CD4-positive, alpha-beta memory T cell (primary cell): ENCODE results near the gene DDR2. TPM values are rescaled to one million over a fixed set of nuclear protein-coding genes. Genes with fewer than 3 reads are reported as not detected.
"Not testable (repeated sequence)": the region's sequence is repeated elsewhere in the genome, so short reads cannot be mapped to it uniquely, and the experiment has no call there.

ENCODE experiments used
- CTCF ChIA-PET: fragments of 350-600 bp; sonication (Branson Sonifier 250); formaldehyde crosslinking; loops from one replicate; lab custom pipeline; 2021; ENCODE audit warnings: inconsistent platforms; ENCODE audit not compliant: partially characterized antibody; lab: Charles Lee
- POLR2A ChIA-PET: fragments of 350-600 bp; sonication (Branson Sonifier 250); formaldehyde crosslinking; loops from one replicate; lab custom pipeline; 2021; ENCODE audit not compliant: partially characterized antibody; lab: Charles Lee
- DNase-seq, 5 donors: peaks; one replicate each; pipeline versions ENCODE4 v3.0.0 to v3.0.0-alpha.2; 2020 to 2022; ENCODE audit warnings: mixed read lengths in 1 of 5
- H3K27ac ChIP-seq: one replicate; pipeline ENCODE4 v1.7.0; 2013; ENCODE audit warnings: low read depth, low read length
- H3K27me3 ChIP-seq: 2 replicates; pipeline ENCODE4 v1.7.0; 2013; ENCODE audit warnings: mild to moderate bottlenecking, low read length, moderate library complexity; ENCODE audit not compliant: insufficient read depth
- H3K36me3 ChIP-seq: 2 replicates; pipeline ENCODE4 v1.7.0; 2013; ENCODE audit warnings: mild to moderate bottlenecking, low read length, moderate library complexity; ENCODE audit not compliant: insufficient read depth
- H3K4me1 ChIP-seq: 2 replicates; pipeline ENCODE4 v1.7.0; 2013; ENCODE audit warnings: mild to moderate bottlenecking, low read length, moderate library complexity; ENCODE audit not compliant: insufficient read depth
- H3K4me3 ChIP-seq, 2 donors: one replicate each; pipeline ENCODE4 v1.7.0; 2013; ENCODE audit warnings: low read length in 2 of 2, mild to moderate bottlenecking in 1 of 2
- H3K9me3 ChIP-seq, 2 donors: one replicate each; pipeline ENCODE4 v1.7.0; 2013; ENCODE audit warnings: low read length in 2 of 2, control low read depth in 1 of 2; ENCODE audit not compliant: control insufficient read depth in 1 of 2
- H3K27ac Mint-ChIP-seq, 7 donors: one replicate each; pipeline ENCODE4 v1.8.0; 2020 to 2021; ENCODE audit warnings: mixed read lengths in 7 of 7, mild to moderate bottlenecking in 6 of 7, inconsistent platforms in 3 of 7, moderate library complexity in 3 of 7
- H3K27me3 Mint-ChIP-seq, 2 donors: one replicate each; pipeline ENCODE4 v1.8.0; 2020 to 2021; ENCODE audit warnings: mixed read lengths in 2 of 2
- H3K36me3 Mint-ChIP-seq, 2 donors: one replicate each; pipeline ENCODE4 v1.8.0; 2020 to 2021; ENCODE audit warnings: mixed read lengths in 2 of 2, inconsistent platforms in 1 of 2, mild to moderate bottlenecking in 1 of 2
- H3K4me1 Mint-ChIP-seq, 4 donors: one replicate each; pipeline ENCODE4 v1.8.0; 2020 to 2021; ENCODE audit warnings: mixed read lengths in 4 of 4, mild to moderate bottlenecking in 1 of 4
- H3K4me3 Mint-ChIP-seq, 8 donors: one replicate each; pipeline ENCODE4 v1.8.0; 2020 to 2021; ENCODE audit warnings: mixed read lengths in 8 of 8, mild to moderate bottlenecking in 7 of 8, moderate library complexity in 6 of 8, inconsistent platforms in 3 of 8
- H3K9me3 Mint-ChIP-seq, 8 donors: one replicate each; pipeline ENCODE4 v1.8.0; 2020 to 2021; ENCODE audit warnings: mixed read lengths in 8 of 8, mild to moderate bottlenecking in 5 of 8, inconsistent platforms in 3 of 8, moderate library complexity in 1 of 8
- intact Hi-C: fragments of 100-400 bp; cut with micrococcal nuclease; formaldehyde crosslinking; loops from one replicate; pipeline ENCODE4 v1.15.1; 2023
- polyA plus RNA-seq, 2 donors: library from polyadenylated mRNA; unstranded; fragments of 300-500 nt; fragmentation: Illumina TruSeq; gene quantifications; one replicate each; pipeline ENCODE4 v1.2.3, GENCODE V29; 2021
- total RNA-seq, 2 experiments: library from RNA; stranded (reverse); gene quantifications; one replicate each; pipeline ENCODE4 v1.2.3, GENCODE V29; 2021

Gene DDR2
- total RNA-seq (under 1 TPM; 0.47 to 0.53 TPM), polyA plus RNA-seq (under 1 TPM in 1 of 2 donors, not detected in 1; 0.18 TPM)

GRCh38 chr1:162632217-162632666 is at the start of gene DDR2:
DDR2 (plus strand) TSS chr1:162632464; CDS start chr1:162719064, 86,600 bp downstream.
- ChIA-PET CTCF (interaction anchor here (1.0 to 1.3 kb wide), 2 partner anchors 8 to 9 kb away, joined by 3 read pairs; no protein-coding TSS in a partner anchor), POLR2A (no interaction called here)
- Mint-ChIP-seq H3K27ac (no peak within 1 kb of the TSS), H3K4me3 (no peak within 1 kb of the TSS), H3K27me3 (peaks cover 2 to 3% of the 10 kb centered on the region in 2 donors), H3K9me3 (no peaks in the 10 kb centered on the region), H3K36me3 (no peaks in the 10 kb centered on the region), H3K4me1 (no peaks in the 10 kb centered on the region)
- no peak within 1 kb of the TSS for H3K4me3 ChIP-seq
- intact Hi-C loops = no loop called here
- H3K36me3 ChIP-seq = no peaks in the 10 kb centered on the region
- no peaks in the 10 kb centered on the region for H3K9me3 ChIP-seq
- H3K27ac ChIP-seq = no peak within 1 kb of the TSS
- H3K27me3 ChIP-seq = no peaks in the 10 kb centered on the region
- no peak for DNase-seq
- H3K4me1 ChIP-seq = no peaks in the 10 kb centered on the region

- H3K27ac ChIP-seq, CTCF ChIA-PET, H3K9me3 Mint-ChIP-seq, H3K27me3 ChIP-seq, H3K36me3 ChIP-seq, H3K4me1 ChIP-seq, DNase-seq, H3K27ac Mint-ChIP-seq, H3K9me3 ChIP-seq, H3K4me3 ChIP-seq, POLR2A ChIA-PET, H3K27me3 Mint-ChIP-seq, H3K4me1 Mint-ChIP-seq, H3K4me3 Mint-ChIP-seq, intact Hi-C loops: not testable (repeated sequence)
- H3K36me3 Mint-ChIP-seq = peaks cover 36 to 49% of the 10 kb centered on the region in 2 donors
Observed at GRCh38 chr1:162582901-162583300, 49.4 kb upstream of the DDR2 start.

- H3K4me3 Mint-ChIP-seq, H3K4me1 Mint-ChIP-seq, H3K4me3 ChIP-seq, CTCF ChIA-PET, H3K9me3 Mint-ChIP-seq, H3K4me1 ChIP-seq, H3K27ac ChIP-seq, DNase-seq, H3K9me3 ChIP-seq, H3K27me3 ChIP-seq, H3K27ac Mint-ChIP-seq, intact Hi-C loops, H3K36me3 ChIP-seq, H3K27me3 Mint-ChIP-seq: not testable (repeated sequence)
- peaks cover 42 to 53% of the 10 kb centered on the region in 2 donors for H3K36me3 Mint-ChIP-seq
- POLR2A ChIA-PET = interaction anchor here (0.7 kb wide), 1 partner anchor 12 kb away, joined by 3 read pairs; no protein-coding TSS in a partner anchor
Observed at GRCh38 chr1:162585101-162585500, 47.2 kb upstream of the DDR2 start.

DNA sequence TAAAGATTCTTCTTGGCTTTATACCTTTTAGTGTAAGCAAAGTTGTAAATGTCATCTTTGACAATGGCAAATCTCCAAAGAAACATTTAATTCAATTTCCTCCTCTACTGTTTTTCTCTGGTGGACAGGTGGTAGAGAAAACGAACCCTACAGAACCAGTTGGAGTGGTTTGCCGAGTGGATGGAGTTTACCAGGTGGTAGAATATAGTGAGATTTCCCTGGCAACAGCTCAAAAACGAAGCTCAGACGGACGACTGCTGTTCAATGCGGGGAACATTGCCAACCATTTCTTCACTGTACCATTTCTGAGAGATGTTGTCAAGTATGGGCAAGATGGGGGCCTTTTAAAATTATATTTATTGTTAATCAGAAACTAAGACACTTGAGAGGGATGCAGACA is 44.9 kb upstream of the DDR2 start:
- Histone ChIP-seq H3K27me3 (no peaks in the 10 kb centered on the region), H3K9me3 (no peaks in the 10 kb centered on the region), H3K4me3 (no peak overlapping the region), H3K27ac (no peak overlapping the region), H3K36me3 (peaks cover 10% of the 10 kb centered on the region), H3K4me1 (no peaks in the 10 kb centered on the region)
- intact Hi-C loops = no loop called here
- Mint-ChIP-seq H3K4me1 (no peaks in the 10 kb centered on the region), H3K9me3 (no peaks in the 10 kb centered on the region), H3K27me3 (no peaks in the 10 kb centered on the region), H3K27ac (no peak overlapping the region), H3K4me3 (no peak overlapping the region), H3K36me3 (peaks cover 36 to 46% of the 10 kb centered on the region in 2 donors)
- DNase-seq = no peak
- CTCF ChIA-PET = no interaction called here
- POLR2A ChIA-PET = no interaction called here

- Histone ChIP-seq H3K4me1 (no peaks in the 10 kb centered on the region), H3K27ac (no peak overlapping the region), H3K36me3 (peaks cover 13% of the 10 kb centered on the region), H3K4me3 (no peak overlapping the region), H3K9me3 (no peaks in the 10 kb centered on the region), H3K27me3 (no peaks in the 10 kb centered on the region)
- no peaks in the 10 kb centered on the region for H3K4me1 Mint-ChIP-seq
- no peaks in the 10 kb centered on the region for H3K27me3 Mint-ChIP-seq
- no peak overlapping the region for H3K4me3 Mint-ChIP-seq
- peaks cover 40 to 49% of the 10 kb centered on the region in 2 donors for H3K36me3 Mint-ChIP-seq
- ChIA-PET CTCF (no interaction called here), POLR2A (no interaction called here)
- no peaks in the 10 kb centered on the region for H3K9me3 Mint-ChIP-seq
- no peak overlapping the region for H3K27ac Mint-ChIP-seq
- intact Hi-C loops = no loop called here
- DNase-seq = no peak
Observed at GRCh38 chr1:162587761-162588260, 44.5 kb upstream of the DDR2 start.

DNA sequence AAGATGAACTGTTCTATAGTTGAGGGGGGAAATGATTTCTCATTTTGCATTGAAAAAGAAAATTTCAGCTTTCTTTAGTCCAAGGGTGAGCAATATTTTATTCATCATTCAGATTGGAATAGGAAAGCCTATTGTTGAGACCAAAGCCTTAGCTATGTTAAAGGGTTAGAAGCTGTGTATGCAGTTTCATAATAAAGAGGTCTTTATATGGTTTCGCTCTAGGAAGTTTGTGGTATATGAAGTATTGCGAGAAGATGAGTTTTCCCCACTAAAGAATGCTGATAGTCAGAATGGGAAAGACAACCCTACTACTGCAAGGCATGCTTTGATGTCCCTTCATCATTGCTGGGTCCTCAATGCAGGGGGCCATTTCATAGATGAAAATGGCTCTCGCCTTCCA is 42.2 kb upstream of the DDR2 start:
- no peak for DNase-seq
- no peak overlapping the region for H3K27ac ChIP-seq
- no peaks in the 10 kb centered on the region for H3K27me3 ChIP-seq
- no peaks in the 10 kb centered on the region for H3K9me3 ChIP-seq
- H3K4me1 ChIP-seq = no peaks in the 10 kb centered on the region
- CTCF ChIA-PET = no interaction called here
- Mint-ChIP-seq H3K4me1 (no peaks in the 10 kb centered on the region), H3K27me3 (no peaks in the 10 kb centered on the region), H3K27ac (peak overlapping the region in 1 of 7 donors; percentile 8), H3K4me3 (no peak overlapping the region), H3K36me3 (peaks cover 47 to 50% of the 10 kb centered on the region in 2 donors), H3K9me3 (no peaks in the 10 kb centered on the region)
- POLR2A ChIA-PET = no interaction called here
- intact Hi-C loops = no loop called here
- peaks cover 16% of the 10 kb centered on the region for H3K36me3 ChIP-seq
- H3K4me3 ChIP-seq = no peak overlapping the region

DNA sequence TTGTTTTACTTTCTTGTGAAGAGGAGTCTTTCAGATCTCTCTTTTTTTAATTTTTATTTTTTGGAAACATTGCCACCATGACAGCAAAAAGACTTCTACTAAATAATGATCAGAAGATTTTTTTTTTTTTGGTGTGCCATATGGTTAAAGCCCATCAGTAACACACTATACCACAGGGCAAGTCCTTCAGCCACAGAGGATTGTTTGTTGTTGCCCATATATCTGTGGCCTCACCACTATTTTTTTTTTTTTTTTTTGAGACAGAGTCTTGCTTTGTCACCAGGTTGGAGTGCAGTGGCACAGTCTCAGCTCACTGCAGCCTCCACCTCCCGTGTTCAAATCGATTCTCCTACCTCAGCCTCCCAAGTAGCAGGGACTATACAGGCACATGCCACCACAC is 41.6 kb upstream of the DDR2 start:
- Histone ChIP-seq H3K27ac (no peak overlapping the region), H3K4me3 (no peak overlapping the region), H3K4me1 (no peaks in the 10 kb centered on the region), H3K9me3 (no peaks in the 10 kb centered on the region), H3K36me3 (peaks cover 16% of the 10 kb centered on the region), H3K27me3 (no peaks in the 10 kb centered on the region)
- no peak for DNase-seq
- no peak overlapping the region for H3K4me3 Mint-ChIP-seq
- H3K27me3 Mint-ChIP-seq = no peaks in the 10 kb centered on the region
- ChIA-PET CTCF (no interaction called here), POLR2A (no interaction called here)
- no peak overlapping the region for H3K27ac Mint-ChIP-seq
- intact Hi-C loops = no loop called here
- H3K4me1 Mint-ChIP-seq = no peaks in the 10 kb centered on the region
- H3K36me3 Mint-ChIP-seq = peaks cover 48 to 50% of the 10 kb centered on the region in 2 donors
- H3K9me3 Mint-ChIP-seq = no peaks in the 10 kb centered on the region
